ENCODE results near the gene SPECC1L.

SPECC1L gene

DNA sequence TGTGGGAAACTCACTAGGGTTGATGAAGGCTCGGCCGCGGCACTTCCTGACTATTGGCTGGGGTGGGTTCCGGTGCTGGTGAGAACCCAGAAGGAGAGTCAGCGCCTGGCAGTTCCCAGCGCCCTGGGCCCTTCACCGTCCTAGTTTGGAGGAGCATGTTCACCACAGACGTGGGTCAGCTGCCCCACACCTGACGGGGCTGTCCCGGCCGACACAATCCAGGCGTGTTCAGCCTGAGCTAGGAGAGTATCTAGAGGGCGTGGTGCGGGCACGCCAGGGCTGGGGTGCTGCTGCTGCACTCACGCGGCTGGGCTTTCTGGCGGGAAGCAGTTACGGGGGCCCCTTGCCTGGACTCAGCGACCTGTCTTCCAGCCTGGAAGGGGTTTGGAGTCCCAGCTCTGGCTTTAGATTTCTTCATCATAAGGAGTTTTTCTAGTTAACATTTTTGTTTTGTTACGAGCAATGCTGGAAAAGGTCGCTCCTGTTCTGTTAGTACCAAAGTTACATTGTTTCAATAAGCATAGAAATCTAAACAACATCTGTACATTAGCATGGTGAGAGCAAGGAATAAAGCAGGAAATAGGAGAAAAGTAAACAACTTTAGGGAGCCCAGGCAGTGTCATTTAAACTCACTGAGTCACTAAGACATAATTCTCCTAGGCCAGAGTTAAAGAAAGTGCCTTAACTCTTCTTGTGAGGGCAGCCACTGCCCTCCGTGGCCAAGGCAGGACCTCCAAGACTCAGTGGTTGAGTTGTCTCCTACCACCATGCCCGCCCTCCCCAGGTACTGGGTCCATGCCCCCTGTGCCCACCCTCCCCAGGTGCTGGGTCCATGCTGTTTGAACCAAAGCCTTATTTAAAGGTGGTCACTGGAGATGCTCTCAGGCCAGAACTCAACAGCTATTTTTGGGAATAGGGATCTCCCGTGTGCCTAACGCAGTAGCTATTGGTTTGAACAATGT, 144.6 kb downstream of the SPECC1L start:
- H3K4me1 ChIP-seq (ENCODE audit: insufficient read depth, low read length) = peaks cover 4% of the 10 kb centered on the region; the same call in 1 of the 2 replicates
- no peak overlapping the region for H3K4me3 ChIP-seq (ENCODE audit: low read length)
- H3K9me3 ChIP-seq (ENCODE audit: insufficient read depth, low read depth, low read length) = no peaks in the 10 kb centered on the region
- H3K36me3 ChIP-seq (ENCODE audit: insufficient read depth, low read depth, low read length) = peaks cover 35% of the 10 kb centered on the region
- no peak overlapping the region for H3K27ac ChIP-seq (ENCODE audit: low read length)
- H3K9ac ChIP-seq (ENCODE audit: low read depth, low read length) = no peak overlapping the region
- no peaks in the 10 kb centered on the region for H3K27me3 ChIP-seq (ENCODE audit: insufficient read depth, low read length)

DNA sequence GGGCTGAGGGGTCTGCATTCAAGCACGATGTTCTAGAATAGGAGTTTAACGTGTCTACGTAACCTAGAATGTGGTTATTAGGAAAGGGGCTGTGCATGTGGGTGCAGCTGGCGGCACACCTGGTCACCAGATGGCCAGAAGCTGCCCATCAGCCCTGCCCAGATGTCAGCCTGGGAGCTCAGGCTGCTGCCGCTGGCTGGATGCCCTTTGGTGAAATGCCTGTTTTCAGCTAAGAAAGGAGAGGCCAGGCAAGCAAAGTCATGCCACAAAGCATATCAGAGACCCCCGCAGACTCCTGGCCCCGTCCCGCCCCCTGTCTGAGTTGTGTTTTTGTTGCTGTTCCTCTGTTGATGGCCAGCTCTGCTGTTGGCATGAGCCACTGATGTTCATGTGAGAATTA, 145.5 kb downstream of the SPECC1L start:
- peaks cover 4% of the 10 kb centered on the region; the same call in 1 of the 2 replicates for H3K4me1 ChIP-seq (ENCODE audit: insufficient read depth, low read length)
- no peak overlapping the region for H3K27ac ChIP-seq (ENCODE audit: low read length)
- no peak overlapping the region for H3K9ac ChIP-seq (ENCODE audit: low read depth, low read length)
- H3K4me3 ChIP-seq (ENCODE audit: low read length) = no peak overlapping the region
- no peaks in the 10 kb centered on the region for H3K27me3 ChIP-seq (ENCODE audit: insufficient read depth, low read length)
- peaks cover 35% of the 10 kb centered on the region for H3K36me3 ChIP-seq (ENCODE audit: insufficient read depth, low read depth, low read length)
- H3K9me3 ChIP-seq (ENCODE audit: insufficient read depth, low read depth, low read length) = no peaks in the 10 kb centered on the region

DNA sequence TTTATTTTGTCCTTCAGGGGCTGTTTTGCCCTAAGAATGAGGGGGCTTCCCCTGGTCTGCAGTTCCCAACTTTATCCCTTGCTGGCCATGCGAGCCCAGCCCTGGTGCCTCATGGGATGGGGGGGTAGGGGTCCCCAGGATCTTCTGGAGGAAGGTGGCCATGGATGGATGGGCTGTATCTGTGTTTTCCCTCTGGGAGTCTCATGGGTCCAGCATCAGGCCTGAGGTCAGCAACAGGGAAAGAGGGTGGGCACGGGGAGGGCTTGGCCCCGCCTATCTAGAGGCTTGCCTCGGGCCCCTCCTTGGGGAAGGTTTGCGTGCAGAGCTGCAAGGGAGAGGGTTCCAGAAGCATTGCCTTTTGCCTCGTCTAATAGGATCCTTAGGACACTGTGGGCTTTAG, 146.0 kb downstream of the SPECC1L start:
- Histone ChIP-seq H3K9me3 (ENCODE audit: insufficient read depth, low read depth, low read length) (no peaks in the 10 kb centered on the region), H3K27me3 (ENCODE audit: insufficient read depth, low read length) (no peaks in the 10 kb centered on the region), H3K9ac (ENCODE audit: low read depth, low read length) (no peak overlapping the region), H3K36me3 (ENCODE audit: insufficient read depth, low read depth, low read length) (peaks cover 34% of the 10 kb centered on the region), H3K27ac (ENCODE audit: low read length) (no peak overlapping the region), H3K4me3 (ENCODE audit: low read length) (no peak overlapping the region), H3K4me1 (ENCODE audit: insufficient read depth, low read length) (peaks cover 4% of the 10 kb centered on the region; the same call in 1 of the 2 replicates)

DNA sequence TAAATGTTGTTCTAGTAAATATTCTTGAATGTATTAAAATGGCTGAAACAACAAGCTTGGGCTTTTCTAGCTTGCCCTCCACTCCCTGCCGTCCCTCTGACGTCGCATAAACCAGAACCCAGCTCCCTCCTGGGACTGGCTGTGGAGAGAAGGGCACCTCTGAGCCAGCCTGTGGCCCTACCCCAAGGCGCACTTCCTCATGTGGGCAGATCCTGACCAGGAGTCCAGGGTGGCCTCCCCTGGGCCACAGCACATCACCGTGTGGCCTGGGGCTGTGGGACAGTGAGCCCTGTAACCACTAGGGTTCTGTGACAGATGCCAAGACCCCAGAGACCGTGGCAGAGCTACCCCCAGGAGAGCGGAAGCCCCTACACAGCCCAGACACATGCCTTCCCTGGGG, 146.6 kb downstream of the SPECC1L start:
- Histone ChIP-seq H3K27ac (ENCODE audit: low read length) (no peak overlapping the region), H3K27me3 (ENCODE audit: insufficient read depth, low read length) (no peaks in the 10 kb centered on the region), H3K36me3 (ENCODE audit: insufficient read depth, low read depth, low read length) (peaks cover 31% of the 10 kb centered on the region), H3K9ac (ENCODE audit: low read depth, low read length) (no peak overlapping the region), H3K4me1 (ENCODE audit: insufficient read depth, low read length) (peaks cover 4% of the 10 kb centered on the region; the same call in 1 of the 2 replicates), H3K9me3 (ENCODE audit: insufficient read depth, low read depth, low read length) (no peaks in the 10 kb centered on the region), H3K4me3 (ENCODE audit: low read length) (no peak overlapping the region)

DNA sequence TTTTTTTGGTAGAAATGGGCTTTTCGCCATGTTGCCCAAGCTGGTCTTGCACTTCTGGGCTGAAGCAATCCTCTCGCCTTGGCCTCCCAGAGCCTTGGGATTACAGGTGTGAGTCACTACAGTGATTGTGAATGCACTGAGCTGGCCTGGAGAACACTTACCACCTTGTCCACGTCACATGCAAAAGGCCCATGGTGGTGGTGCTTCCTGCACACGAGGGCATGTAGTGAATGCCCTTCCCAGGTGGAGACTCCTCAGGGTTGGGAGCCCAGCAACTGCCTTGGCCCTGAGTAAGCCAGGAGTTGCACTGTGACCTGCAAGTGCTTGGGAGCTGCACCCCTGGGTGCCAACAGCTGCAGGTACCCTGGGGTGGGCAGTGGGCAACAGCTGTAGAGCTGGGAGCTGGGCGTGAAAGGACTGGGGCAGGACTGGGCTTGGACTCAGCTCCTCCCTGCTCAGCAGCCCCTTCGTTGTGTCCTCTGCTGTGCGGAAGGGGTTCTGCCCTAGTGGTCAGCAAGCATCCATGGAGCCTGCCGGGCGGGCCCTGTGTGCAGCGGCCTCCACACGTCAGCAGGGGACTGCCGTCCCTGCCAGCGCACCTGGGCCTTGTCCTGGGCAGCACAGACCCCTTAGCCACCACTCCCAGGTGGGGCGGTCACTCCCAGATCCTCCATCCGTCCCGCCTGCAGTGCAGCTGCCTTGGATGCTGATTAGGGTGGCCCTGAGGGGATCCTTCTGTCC, 147.4 kb downstream of the SPECC1L start:
- no peak overlapping the region for H3K27ac ChIP-seq (ENCODE audit: low read length)
- H3K9me3 ChIP-seq (ENCODE audit: insufficient read depth, low read depth, low read length) = no peaks in the 10 kb centered on the region
- H3K4me1 ChIP-seq (ENCODE audit: insufficient read depth, low read length) = peaks cover 4% of the 10 kb centered on the region; the same call in 1 of the 2 replicates
- peaks cover 26% of the 10 kb centered on the region for H3K36me3 ChIP-seq (ENCODE audit: insufficient read depth, low read depth, low read length)
- H3K27me3 ChIP-seq (ENCODE audit: insufficient read depth, low read length) = no peaks in the 10 kb centered on the region
- H3K9ac ChIP-seq (ENCODE audit: low read depth, low read length) = no peak overlapping the region
- H3K4me3 ChIP-seq (ENCODE audit: low read length) = no peak overlapping the region

DNA sequence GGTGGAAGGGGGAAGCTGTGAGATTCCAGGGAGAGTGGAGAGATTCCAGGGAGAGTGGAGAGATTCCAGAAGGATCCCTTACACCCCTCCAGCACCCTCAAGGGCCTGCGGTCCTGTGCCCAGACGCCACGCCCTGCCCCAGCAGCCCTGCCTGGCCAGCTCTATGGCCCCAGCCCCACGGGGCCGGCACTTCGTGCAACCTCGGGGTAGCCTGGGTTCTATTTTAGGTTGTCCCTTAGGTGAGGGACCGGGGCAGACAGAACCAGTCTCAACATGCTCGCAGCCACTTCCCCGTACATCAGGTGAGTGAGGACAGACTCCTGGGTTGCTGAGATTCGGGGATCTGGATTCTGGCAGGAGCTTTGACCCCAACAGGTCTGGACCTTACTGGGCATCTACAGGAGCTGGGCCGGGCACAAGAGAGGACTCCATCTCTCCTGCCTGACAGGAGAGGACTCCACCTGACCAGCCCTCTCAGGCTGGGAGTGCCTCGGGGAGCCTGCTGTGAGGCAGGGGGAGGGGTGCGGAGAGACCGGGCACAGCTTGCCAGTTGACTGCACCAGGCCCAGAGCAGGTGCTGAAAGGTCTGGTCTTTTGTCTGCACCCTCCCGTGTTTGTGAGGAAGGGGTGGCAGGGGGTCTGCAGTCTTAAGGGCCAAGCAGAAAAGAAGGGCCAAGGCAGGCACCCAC, 148.3 kb downstream of the SPECC1L start:
- Histone ChIP-seq H3K36me3 (ENCODE audit: insufficient read depth, low read depth, low read length) (peaks cover 26% of the 10 kb centered on the region), H3K9ac (ENCODE audit: low read depth, low read length) (no peak overlapping the region), H3K4me3 (ENCODE audit: low read length) (no peak overlapping the region), H3K27ac (ENCODE audit: low read length) (no peak overlapping the region), H3K9me3 (ENCODE audit: insufficient read depth, low read depth, low read length) (no peaks in the 10 kb centered on the region), H3K27me3 (ENCODE audit: insufficient read depth, low read length) (peaks cover under 1% of the 10 kb centered on the region; the same call in 1 of the 2 replicates), H3K4me1 (ENCODE audit: insufficient read depth, low read length) (peaks cover 4% of the 10 kb centered on the region; the same call in 1 of the 2 replicates)

DNA sequence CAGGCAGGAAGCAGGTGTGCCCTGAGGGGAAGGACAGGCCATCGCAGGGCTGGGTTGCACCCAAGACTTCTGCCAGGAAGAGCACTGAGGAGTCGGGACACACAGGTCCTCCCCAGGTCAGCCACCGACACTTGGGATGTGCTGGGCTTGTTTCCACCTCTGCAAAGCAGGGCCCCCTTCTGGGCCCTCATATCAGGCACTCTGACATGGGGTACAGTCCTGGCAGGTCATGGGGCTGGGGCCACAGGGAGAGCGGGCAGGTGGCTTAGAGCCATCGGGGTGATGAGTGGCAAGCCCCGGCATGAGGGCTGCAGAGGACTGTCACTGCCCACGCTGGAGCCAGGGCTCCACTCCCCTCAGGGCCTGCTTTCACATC, 148.8 kb downstream of the SPECC1L start:
- peaks cover 21% of the 10 kb centered on the region for H3K36me3 ChIP-seq (ENCODE audit: insufficient read depth, low read depth, low read length)
- no peak overlapping the region for H3K4me3 ChIP-seq (ENCODE audit: low read length)
- H3K9me3 ChIP-seq (ENCODE audit: insufficient read depth, low read depth, low read length) = no peaks in the 10 kb centered on the region
- no peak overlapping the region for H3K9ac ChIP-seq (ENCODE audit: low read depth, low read length)
- no peak overlapping the region for H3K27ac ChIP-seq (ENCODE audit: low read length)
- peaks cover 4% of the 10 kb centered on the region; the same call in 1 of the 2 replicates for H3K4me1 ChIP-seq (ENCODE audit: insufficient read depth, low read length)
- peaks cover 6% of the 10 kb centered on the region for H3K27me3 ChIP-seq (ENCODE audit: insufficient read depth, low read length)

DNA sequence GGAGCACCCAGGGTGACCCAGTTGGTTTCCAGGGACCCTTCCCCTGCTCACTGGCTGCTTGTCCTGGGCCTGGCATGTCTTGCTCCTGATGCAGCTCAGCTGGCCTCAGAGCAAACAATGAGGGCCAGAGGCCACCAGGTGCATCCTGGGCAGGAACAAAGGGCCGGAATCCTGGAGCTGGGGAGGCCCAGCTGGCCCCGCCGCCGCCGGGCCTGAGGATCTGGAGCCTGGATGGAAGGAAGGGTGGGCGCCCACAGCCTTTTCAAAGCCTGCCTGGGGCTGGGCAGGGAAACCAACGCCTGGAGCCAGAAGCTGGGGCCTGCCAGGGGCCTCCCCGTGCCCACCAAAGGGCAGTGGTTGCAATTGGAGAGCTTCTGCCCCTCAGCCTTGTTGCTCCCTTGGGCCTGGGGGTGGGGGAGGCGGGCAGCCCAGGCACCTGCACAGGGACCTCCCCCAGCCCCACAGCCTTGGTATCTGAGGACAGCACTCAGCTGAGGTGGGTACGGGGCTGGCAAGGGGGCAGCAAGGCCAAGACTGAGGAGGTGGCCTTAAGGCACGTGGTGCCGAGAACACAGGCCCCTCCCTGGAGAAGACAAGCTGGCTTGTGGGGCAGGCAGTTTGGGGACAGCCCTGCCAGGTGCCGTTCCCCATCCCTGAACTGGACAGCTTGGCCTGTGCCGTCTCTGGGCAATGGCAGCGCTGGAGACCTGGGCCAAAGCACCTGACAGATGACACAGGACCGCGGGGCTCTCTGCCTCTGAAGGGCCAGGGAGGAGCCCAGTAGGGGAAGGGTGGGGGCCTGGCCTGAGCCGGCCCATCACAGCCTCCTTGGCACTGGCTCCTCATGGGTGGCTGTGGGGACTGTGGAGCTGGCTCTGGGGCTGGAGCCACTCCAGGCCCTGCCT, 149.7 kb downstream of the SPECC1L start:
- peaks cover 15% of the 10 kb centered on the region for H3K27me3 ChIP-seq (ENCODE audit: insufficient read depth, low read length)
- no peak overlapping the region for H3K9ac ChIP-seq (ENCODE audit: low read depth, low read length)
- peaks cover 13% of the 10 kb centered on the region; the same call in 1 of the 2 replicates for H3K36me3 ChIP-seq (ENCODE audit: insufficient read depth, low read depth, low read length)
- no peak overlapping the region for H3K27ac ChIP-seq (ENCODE audit: low read length)
- H3K9me3 ChIP-seq (ENCODE audit: insufficient read depth, low read depth, low read length) = no peaks in the 10 kb centered on the region
- peaks cover 4% of the 10 kb centered on the region; the same call in 1 of the 2 replicates for H3K4me1 ChIP-seq (ENCODE audit: insufficient read depth, low read length)
- H3K4me3 ChIP-seq (ENCODE audit: low read length) = no peak overlapping the region

DNA sequence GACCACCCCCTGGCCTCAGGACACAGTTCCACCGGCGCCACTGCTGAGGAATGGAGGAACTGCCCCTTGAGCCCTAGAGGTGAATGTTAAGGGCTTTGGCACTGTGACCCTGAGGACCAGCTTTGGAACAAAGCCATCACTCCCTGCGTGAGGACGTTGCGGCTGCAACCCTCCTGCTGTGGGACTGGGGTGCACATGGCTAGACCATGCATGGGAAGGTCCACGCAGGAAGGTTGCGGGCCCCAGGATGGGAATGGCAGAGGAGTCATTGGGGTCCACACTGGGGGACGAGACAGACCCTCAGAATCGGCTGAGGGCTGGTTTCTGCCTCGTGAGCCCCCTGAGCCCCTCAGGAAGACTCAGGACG, 150.3 kb downstream of the SPECC1L start:
- Histone ChIP-seq H3K36me3 (ENCODE audit: insufficient read depth, low read depth, low read length) (peaks cover 6% of the 10 kb centered on the region; the same call in 1 of the 2 replicates), H3K4me1 (ENCODE audit: insufficient read depth, low read length) (peaks cover 4% of the 10 kb centered on the region; the same call in 1 of the 2 replicates), H3K9ac (ENCODE audit: low read depth, low read length) (no peak overlapping the region), H3K4me3 (ENCODE audit: low read length) (no peak overlapping the region), H3K9me3 (ENCODE audit: insufficient read depth, low read depth, low read length) (no peaks in the 10 kb centered on the region), H3K27ac (ENCODE audit: low read length) (no peak overlapping the region), H3K27me3 (ENCODE audit: insufficient read depth, low read length) (peaks cover 21% of the 10 kb centered on the region)

DNA sequence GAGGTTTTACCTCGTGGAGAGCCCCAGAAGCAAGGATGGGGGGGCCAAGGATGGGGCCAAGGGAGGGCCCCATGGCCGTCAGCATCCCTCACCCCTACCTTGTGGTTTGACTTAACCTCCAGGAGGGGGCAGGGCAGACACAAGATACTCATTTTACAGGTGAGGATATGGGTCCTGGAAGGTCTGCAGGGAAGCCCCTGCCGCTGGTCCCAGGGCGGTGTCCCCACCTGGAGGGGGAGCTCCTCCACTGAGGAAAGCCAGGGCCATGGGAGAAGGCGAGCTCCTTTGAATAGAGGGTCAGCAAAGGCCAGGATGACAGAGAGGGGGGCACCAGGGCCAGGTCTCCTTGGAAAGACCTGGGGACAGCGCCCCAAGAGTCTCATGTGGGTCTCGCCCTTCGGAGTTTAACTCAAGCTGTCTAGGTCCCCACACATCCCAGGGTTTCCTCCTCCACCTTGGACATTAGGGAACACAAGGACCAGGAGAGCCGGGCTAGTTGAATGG, 150.8 kb downstream of the SPECC1L start:
- Histone ChIP-seq H3K9me3 (ENCODE audit: insufficient read depth, low read depth, low read length) (no peaks in the 10 kb centered on the region), H3K4me1 (ENCODE audit: insufficient read depth, low read length) (peaks cover 4% of the 10 kb centered on the region; the same call in 1 of the 2 replicates), H3K4me3 (ENCODE audit: low read length) (no peak overlapping the region), H3K27ac (ENCODE audit: low read length) (no peak overlapping the region), H3K9ac (ENCODE audit: low read depth, low read length) (no peak overlapping the region), H3K27me3 (ENCODE audit: insufficient read depth, low read length) (peaks cover 26% of the 10 kb centered on the region), H3K36me3 (ENCODE audit: insufficient read depth, low read depth, low read length) (peaks cover 1% of the 10 kb centered on the region; the same call in 1 of the 2 replicates)
